GM21360 (cell line): ENCODE results near the gene ZNF654.
"Not testable (repeated sequence)": the region's sequence is repeated elsewhere in the genome, so short reads cannot be mapped to it uniquely, and the experiment has no call there.

Experiments
- ATAC-seq: cut with Tn5 transposase; IDR thresholded peaks from one replicate; pipeline ENCODE4 v1.9.1; 2021; ENCODE audit warnings: mild to moderate bottlenecking, moderate library complexity; ENCODE audit not compliant: unreplicated experiment

ZNF654 gene

DNA sequence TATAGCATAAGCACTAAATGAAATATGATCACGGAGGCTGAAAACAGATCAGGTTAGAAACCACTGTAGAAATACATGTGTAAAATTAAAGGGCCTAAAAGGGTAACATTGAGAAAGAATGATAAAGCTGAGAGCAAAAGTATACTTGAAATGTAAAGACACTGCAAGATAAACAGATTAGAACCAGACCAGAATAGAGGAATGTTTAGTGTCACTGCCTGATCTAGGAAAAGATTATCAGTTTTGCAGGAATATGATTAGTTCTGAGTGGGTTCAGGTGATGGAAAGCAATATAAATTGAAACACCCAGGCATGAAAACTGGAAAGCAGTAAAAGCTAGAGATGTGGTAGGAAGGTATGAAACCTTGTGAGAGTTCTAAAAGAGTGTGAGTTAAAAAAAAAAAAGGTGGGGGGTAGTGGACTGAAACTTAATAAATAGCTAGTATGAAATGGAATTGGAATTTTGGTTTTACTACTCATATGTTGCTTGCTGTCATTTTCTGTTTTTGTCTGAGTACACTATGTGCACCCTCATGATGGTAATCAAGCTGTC, 74.7 kb downstream of the ZNF654 start:
- peak; percentile 53 for ATAC-seq

DNA sequence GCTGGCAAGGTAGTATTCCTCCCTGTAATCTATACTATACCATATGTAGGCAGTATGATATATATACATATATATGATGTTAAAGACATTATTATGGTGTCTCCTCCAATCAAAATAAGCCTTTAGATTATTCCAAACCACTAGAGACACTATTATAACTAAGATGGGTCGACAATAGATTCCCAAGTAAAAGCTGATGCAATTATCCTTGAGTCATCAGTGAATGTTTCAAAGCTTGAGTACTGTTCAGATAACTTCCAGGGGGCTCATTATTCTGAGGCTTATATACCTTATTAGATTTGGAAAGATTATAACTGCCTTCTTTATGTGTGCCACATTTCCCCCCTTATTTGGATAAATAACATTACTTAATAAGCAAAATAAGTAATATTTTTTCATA, 78.8 kb downstream of the ZNF654 start:
- no peak for ATAC-seq

DNA sequence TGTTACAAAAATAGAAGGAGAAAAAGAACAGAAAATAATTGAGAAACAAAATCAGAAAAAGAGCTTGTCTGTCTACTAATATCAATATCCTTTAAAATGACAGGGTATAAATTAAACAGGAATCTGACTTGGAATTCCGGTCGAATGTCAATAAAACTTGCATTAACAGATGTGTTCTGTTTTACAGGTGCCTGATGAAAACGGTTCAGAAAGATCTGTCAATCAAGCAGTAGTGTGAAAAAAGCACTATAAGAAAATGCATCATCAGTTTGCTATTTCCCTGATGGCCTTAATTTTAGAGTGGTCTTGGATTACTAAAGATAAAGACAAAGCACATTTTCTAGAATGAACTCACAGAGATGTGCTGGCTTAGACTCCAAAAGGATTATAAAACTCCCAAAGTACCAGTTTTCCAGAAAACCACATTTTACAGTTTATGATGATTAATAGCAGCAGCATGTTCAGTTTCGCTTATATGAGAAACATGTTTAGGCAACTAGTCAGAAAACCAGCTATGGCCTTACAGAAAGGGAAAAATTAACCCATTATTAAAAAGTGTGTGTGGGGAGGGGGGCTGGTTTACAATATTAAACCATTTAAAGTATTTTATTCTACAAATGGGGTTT, 82.5 kb downstream of the ZNF654 start:
- ATAC-seq, result no peak

DNA sequence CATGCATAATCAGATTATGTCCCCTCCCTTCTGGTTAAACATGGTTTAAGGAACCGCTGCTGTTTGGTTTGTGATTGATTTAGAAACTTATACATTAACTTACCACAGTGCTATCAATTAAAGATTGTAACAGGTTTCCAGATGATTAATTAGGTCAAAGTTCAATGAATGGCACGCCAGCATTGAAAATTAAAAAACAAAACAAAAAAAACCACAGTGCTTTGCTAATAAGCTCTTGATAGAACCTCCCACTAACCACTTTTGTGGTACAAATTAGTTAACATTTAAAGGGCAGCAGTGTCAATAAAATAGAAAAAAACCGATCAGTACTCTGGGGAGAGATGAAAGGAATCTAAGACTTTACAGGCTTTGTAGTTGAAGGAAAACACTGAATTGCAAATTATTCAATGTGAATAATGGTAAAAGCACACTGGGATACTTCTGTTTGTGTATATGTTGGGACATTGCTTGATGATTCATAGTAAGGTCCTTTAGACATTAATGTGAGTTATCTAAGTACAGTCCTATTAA, 83.1 kb downstream of the ZNF654 start:
- no peak for ATAC-seq

DNA sequence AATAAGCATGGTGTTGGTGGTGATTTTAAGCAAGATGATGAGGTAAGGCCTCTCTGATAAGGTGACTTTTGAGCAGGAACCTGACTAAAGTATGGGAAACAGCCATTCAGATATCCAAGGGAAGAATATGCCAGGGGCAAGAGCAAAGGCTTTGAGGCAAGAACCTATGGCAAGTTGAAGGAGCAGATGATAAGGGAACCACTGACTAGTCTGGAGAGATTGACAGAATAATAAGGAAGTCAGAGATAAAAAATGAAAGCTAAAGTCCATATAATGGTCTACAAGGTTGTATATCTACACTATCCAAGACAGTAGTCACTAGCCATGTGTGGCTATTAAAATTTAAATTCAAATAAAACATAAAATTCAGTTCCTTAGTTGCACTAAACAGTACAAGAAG, 88.2 kb downstream of the ZNF654 start:
- no peak for ATAC-seq

DNA sequence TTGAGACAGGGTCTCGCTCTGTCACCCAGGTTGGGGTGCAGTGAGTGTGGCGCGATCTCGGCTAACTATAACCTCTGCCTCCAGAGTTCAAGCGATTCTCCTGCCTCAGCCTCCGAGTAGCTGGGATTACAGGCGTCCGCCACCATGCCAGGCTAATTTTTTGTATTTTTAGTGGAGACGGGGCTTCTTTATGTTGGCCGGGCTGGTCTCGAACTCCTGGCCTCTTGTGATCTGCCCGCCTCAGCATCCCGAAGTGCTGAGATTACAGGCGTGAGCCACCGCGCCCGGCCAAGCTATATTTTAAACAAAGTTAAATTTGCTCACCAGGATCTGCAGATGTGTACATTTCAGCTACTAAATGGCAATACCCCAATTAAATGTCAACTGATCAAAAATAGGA, 89.6 kb downstream of the ZNF654 start:
- no peak for ATAC-seq

DNA sequence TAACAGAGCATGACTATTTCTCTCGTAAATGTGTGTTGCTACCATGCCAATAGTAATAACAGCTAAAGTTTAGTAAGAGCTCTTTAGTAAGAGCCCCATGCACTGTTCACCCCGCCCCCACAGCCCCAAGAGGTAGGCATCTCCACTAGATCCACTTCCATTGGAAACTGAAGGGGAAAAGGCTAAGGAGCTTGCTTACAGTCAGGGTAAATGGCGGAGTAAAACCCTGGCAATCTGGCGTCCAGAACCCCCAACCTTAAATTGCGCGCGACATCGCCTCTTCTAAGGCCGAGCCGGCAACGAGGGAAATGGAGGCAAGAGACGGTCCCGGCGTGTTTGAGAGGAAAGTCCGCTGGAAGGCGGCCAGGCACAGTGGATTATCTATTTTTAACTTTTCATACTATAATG, 90.0 kb downstream of the ZNF654 start:
- peak; percentile 14 for ATAC-seq

DNA sequence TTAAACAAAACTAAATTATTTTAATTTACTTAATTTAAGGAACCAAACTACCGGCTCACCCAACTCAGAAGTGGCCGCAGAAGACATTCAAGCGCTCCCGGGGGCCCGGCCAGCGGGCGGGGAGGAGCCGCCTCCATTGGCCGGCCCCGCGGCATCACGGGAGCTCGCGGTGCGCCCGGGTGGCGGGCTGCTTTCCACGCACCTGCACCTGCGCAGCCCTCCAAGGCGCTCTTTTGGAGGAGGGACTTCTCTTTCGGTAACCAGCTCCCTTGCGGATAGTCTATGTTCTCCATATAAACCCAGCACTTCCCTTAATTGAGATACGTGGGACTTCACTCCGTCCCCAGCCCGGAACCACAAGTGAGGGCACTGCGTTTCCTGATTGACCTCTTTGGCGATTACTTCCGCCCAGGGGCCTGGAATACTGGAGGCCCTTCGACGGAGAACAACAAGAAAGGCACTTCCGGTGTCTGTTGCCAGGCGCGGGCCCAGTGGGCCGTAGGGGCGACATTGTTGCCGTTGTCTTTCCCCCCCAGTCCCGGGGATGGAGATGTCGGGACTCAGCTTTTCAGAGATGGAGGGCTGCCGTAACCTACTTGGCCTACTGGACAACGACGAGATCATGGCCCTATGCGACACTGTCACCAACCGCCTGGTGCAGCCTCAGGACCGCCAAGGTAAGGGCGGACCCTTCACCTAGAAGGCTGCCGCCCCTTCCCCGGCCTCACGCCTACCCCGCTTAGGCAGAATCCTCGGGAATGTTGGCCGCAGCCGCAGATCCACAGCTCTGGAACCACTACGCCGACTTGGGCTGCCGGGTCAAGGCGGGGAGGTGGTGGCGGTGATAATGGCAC, 90.7 kb downstream of the ZNF654 start, which contains the start of gene C3orf38:
Gene C3orf38 (plus strand): TSS at position 451 of the 854 bp plus-strand sequence. CDS start 94 bp downstream, at position 545.
- peak; percentile 69 for ATAC-seq

DNA sequence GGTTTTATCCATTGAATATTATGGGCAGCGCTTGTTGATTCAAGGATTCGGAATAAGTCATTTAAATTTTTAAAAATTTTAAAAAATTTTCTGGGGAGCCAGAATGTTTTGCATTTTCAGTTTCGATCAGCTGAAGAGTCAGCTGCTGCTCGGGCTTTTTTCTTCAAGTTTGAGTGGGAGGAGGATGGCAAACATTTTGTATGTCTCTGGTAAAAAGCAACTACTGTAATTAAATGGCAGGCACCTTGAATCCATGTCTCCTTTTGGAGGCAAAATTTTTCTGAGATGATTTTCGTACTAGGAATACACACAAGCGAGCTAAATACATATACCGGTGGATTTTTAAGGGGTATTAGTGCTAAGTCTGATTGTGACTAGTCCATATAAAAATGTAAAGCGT, 91.3 kb downstream of the ZNF654 start:
- ATAC-seq, result peak; percentile 25

DNA sequence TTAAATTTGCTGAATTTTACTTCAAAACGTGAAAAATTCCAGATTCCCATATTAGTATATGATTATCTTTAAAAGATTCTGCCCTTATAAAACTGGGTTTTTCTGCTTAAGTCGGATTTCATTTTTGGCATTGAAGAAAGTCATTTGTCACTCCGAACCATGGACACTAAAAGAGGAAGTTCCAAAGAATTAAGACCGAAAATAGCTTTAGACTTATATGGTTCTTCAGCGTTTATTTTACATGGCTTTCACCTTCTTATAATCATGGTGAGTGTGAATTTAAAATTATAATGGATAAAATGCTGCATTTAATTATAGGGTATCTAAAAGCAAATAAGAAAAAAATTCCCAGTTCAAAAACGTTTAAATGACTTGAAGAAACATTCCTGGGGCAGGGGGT, 91.8 kb downstream of the ZNF654 start:
- ATAC-seq, result no peak

DNA sequence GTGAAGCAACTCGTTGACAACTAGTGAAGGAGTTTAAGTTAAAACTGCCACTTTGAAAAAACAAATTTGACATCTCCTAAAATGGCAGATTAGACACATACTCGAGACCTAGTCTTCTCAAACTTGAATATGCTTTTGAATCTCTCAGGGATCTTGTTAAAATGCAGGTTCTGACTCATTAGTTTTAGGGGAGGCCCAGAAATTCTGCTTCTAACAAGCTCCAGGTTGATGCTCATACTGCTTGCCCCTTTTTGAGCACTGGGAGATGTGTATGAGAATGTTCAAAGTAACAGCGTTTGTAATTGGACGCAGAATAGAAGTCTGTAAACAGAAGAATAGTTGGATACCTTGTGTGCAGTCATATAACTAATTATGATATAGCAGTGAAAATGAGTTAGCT, 92.3 kb downstream of the ZNF654 start:
- no peak for ATAC-seq

DNA sequence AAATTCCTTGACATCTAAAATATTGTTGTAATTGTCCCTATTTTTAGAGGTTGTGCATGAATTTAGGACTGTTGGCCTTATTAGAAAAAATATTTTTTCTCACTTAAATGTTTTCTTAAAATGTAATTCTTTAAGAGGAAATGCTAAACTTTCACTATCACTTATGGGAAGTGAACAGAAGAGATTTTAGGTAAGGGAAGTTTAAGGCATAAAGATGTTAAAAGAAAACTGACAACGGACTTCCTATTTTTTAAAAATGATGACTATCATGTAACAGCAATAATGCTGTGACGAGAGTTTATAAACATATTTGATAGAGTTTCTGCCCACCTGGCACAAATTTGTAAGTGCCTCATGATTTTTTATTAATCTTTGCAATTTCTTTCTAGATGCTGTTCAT, 93.8 kb downstream of the ZNF654 start:
- ATAC-seq, result no peak

DNA sequence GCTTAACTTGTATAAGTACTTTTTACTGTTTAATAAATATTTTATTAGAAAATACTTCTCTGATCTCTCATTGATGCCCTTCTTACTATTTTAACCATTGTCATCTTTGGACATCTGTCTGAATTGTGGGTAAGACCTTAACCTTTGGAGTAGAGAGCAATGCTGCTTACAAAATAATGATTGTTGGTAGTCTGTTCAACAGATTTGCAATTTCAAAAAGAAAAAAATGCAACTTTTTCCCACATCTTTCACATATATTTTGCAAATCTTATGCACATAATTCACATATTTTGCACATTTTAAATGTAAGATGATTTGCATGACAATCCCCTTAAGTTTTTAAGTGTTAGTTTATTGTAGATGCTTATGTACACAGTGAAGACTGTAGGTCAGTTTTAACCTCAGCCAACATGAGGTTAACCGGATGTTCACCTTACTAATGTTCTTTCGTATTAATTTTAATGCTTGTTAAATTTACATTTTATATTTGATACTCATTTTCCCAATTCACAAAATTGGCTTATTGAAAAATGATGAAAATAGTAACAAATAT, 107.4 kb downstream of the ZNF654 start:
- no peak for ATAC-seq

DNA sequence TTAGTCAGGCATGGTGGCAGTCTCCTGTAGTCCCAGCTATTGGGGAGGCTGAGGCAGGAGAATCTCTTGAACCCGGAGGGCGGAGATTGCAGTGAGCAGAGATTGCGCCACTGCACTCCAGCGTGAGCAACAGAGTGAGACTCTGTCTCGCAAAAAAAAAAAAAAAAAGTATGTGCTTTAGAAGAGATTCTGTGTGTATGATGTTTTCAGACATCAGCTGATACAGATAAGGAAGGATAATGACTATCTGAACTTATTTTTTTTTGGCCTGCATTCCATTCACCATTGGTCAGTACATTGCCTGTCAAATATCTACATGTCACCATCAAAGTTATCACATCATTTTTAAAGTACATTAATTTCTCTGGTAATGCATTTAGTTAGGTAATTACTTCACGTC, 108.1 kb downstream of the ZNF654 start:
- ATAC-seq, result no peak

DNA sequence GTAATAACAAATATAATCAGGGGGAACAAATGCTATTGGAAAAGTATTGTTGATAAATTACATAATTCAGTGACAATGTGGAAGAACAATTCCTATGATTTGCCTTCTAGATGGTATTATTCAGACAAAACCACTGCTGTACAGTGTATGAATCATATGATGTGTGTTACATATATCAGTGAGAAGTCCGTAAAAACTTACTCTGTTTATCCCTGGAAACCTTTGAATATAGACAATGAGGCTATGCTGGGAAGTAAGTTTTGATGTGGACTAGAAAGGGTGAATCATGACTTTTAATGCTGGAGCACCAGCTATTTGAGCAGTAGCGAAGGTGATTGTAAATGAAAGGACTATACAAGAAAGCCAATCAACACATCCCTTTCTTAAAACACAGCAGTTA, 108.6 kb downstream of the ZNF654 start:
- ATAC-seq, result no peak

DNA sequence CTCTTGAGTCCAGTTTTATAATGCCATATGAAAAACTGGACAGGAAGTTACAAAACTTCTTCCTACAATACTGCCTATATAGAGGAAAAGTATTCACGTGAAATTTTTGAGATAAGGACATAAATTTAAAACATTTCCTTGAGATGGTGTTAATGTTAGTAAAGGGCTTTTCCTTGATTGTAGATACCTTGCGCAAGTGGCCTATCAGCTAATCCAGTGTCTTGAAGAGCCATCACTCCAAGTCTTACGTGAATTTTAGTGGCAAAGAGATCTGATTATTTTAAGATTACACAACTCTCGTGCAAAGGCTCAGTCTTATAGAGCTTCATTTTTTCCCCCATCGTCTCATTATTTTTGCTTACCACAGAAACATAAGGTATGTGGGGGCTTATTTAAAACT, 109.1 kb downstream of the ZNF654 start:
- ATAC-seq, result no peak

DNA sequence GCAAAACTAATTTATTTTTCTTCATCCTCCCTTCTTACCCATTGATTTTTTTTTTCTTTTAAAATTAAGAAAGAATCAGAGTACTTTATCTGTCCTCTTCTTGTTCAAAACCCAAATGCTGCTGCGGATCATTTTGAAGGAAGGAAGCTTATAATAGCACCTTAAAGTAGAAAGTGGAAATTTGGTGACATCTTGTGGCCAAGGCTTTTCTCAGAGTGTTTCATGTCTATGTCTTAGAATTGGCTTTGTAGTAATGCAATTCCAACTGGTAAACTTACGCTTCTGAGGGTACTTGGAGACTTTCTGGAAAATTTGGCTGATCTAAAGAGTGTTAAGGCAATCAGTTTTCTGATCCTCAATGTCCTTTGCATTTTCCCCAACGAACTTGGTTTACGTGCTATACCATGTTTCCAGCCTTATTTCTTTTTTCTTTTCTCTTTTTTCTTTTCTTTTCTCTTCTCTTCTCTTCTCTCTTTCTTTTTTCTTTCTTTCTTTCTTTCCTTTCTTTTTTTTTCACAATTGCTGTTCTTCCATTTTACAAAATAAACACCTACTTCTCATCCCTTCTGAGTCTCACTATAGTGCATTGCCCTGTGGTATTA, 121.4 kb downstream of the ZNF654 start:
- peak; percentile 95 for ATAC-seq

DNA sequence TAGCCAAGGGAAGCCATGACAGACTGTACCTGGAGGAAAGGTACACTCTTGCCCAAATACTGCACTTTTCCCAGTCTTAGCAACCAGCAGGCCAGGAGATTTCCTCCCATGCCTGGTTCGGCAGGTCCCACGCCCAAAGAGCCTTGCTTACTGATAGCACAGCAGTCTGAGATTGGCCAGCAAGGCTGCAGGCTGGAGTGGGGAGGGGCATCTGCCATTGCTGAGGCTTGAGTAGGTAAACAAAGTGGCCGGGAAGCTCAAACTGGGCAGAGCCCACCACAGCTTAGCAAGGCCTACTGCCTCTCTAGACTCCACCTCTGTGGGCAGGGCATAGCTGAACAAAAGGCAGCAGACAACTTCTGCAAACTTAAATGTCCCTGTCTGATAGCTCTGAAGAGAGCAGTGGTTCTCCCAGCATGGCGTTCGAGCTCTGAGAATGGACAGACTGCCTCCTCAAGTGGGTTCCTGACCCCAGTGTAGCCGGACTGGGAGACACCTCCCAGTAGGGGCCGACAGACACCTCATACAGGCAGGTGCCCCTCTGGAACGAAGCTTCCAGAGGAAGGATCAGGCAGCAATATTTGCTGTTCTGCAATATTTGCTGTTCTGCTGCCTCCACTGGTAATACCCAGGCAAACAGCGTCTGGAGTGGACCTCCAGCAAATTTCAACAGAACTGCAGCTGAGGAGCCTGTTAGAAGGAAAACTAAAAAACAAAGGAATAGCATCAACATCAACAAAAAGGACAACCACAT, 123.3 kb downstream of the ZNF654 start:
- not testable (repeated sequence) for ATAC-seq

DNA sequence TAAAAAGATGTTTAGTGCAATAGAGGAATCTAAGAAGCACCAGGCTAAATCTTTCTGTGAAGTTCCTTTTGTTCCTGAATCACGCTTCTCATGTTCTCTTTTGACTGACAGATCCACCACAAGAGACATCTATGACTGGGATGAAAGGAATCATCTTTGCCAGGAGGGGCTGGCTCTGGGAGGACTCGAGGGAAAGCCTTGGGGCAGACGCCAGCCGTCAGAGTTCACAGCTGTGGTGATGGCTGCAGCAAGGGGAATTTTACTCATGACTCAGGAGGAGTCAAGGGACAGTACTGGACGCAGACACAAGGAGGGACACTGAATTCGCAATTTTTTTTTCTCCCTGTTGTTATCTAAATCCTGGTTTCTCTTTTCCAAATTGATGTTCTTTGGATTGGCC, 129.4 kb downstream of the ZNF654 start:
- no peak for ATAC-seq

DNA sequence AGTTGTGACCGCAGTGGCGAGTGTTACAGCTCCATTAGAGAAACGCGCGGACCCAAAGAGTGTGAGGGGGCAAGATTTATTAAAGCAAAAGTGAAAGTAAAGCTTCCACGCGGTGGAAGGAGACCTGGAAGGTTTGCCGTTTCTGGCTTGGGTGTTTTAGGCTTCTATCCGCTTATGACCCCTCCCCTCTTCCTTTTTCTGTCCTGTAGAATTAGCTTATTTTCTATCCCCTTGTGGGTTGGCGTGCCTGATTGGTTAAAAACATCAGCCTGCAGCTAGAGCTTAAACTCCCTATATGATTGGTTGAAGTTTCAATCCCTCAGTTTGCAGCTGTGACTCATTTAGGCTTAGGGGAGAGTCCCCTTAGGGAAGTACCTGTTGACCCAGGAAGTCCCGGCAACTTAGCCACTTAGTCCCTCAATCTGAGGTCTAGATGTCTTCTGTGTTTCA, 130.3 kb downstream of the ZNF654 start:
- peak; percentile 93 for ATAC-seq
